Upper lobe of left lung (tissue), 6 donors: ENCODE results near the gene APC2. TPM values are rescaled to one million over a fixed set of nuclear protein-coding genes. Genes with fewer than 3 reads are reported as not detected.

Experiments
- ATAC-seq, 2 donors: fragments of 200-7000 bp; cut with Tn5 transposase; one replicate each; pipeline ENCODE4 v1.9.1; 2022; ENCODE audit warnings: mild to moderate bottlenecking in 2 of 2, moderate library complexity in 2 of 2; ENCODE audit not compliant: low FRiP score in 2 of 2
- DNase-seq, 2 donors: peaks; one replicate each; pipeline ENCODE4 v3.0.0-alpha.2; 2019 to 2020
- H3K27ac ChIP-seq, 4 donors: fragments of 200-600 bp; sonication (generic); one replicate each; pipeline ENCODE4 v1.5.1; 2016 to 2019
- H3K27me3 ChIP-seq, 4 donors: fragments of 200-600 bp; sonication (generic); one replicate each; pipeline ENCODE4 v1.5.1; 2017 to 2019
- H3K36me3 ChIP-seq, 4 donors: fragments of 200-600 bp; sonication (generic); one replicate each; pipeline ENCODE4 v1.5.1; 2016 to 2019
- H3K4me1 ChIP-seq, 4 donors: fragments of 200-600 bp; sonication (generic); one replicate each; pipeline ENCODE4 v1.5.1; 2018 to 2019
- H3K4me3 ChIP-seq, 4 donors: fragments of 200-600 bp; sonication (generic); one replicate each; pipeline ENCODE4 v1.5.1; 2017 to 2019; ENCODE audit warnings: mild to moderate bottlenecking in 2 of 4, moderate library complexity in 1 of 4
- H3K9me3 ChIP-seq, 4 donors: fragments of 200-600 bp; sonication (generic); one replicate each; pipeline ENCODE4 v1.5.1; 2018 to 2019
- EP300 ChIP-seq, 4 donors: sonication (generic); formaldehyde crosslinking; IDR thresholded peaks; one replicate each; pipeline ENCODE4 v1.5.1; 2017; ENCODE audit warnings: antibody characterized with exemption in 4 of 4, control low read depth in 2 of 4
- POLR2A ChIP-seq, 4 donors: fragments of 450-650 bp; IDR thresholded peaks; one replicate each; pipeline ENCODE4 v1.5.1; 2016 to 2017; ENCODE audit warnings: antibody characterized with exemption in 4 of 4, mild to moderate bottlenecking in 2 of 4
- POLR2AphosphoS5 ChIP-seq, 2 donors: sonication (generic); formaldehyde crosslinking; IDR thresholded peaks; one replicate each; pipeline ENCODE4 v1.5.1; 2017; ENCODE audit warnings: antibody characterized with exemption in 2 of 2
- WGBS, 2 donors: methylation state at CpG; one replicate each; pipeline ENCODE4 v1.1.5; 2017 to 2018; 5-methylcytosine and 5-hydroxymethylcytosine counted together
- total RNA-seq, 6 donors: library from RNA; depleted of rRNA in 4 of 6; stranded (reverse); fragments of >200 nt in 4 of 6; gene quantifications; one replicate each; pipeline versions ENCODE4 v1.1.0 to v1.2.1, GENCODE V29; 2016 to 2021
- TF ChIP-seq, protein P1 (sequence below), 6 experiments: fragments of 450-650 bp in 4 of 6; fragments of 200-600 bp in 2 of 6; sonication (generic) in 2 of 6; IDR thresholded peaks; one replicate each; pipeline ENCODE4 v1.5.1; 2016 to 2019; ENCODE audit warnings: antibody characterized with exemption in 6 of 6
- donor health status: DM: no; HTN: no; CAD: no; lungs with moderate emphysema.
- donor health status: DM: no; HTN: yes; CAD: no; lungs with severe emphysema.

APC2 gene
- total RNA-seq, 6 donors from 2014 or later: 0.06 to 1.0 (median 0.11) TPM; not detected in 1

DNA sequence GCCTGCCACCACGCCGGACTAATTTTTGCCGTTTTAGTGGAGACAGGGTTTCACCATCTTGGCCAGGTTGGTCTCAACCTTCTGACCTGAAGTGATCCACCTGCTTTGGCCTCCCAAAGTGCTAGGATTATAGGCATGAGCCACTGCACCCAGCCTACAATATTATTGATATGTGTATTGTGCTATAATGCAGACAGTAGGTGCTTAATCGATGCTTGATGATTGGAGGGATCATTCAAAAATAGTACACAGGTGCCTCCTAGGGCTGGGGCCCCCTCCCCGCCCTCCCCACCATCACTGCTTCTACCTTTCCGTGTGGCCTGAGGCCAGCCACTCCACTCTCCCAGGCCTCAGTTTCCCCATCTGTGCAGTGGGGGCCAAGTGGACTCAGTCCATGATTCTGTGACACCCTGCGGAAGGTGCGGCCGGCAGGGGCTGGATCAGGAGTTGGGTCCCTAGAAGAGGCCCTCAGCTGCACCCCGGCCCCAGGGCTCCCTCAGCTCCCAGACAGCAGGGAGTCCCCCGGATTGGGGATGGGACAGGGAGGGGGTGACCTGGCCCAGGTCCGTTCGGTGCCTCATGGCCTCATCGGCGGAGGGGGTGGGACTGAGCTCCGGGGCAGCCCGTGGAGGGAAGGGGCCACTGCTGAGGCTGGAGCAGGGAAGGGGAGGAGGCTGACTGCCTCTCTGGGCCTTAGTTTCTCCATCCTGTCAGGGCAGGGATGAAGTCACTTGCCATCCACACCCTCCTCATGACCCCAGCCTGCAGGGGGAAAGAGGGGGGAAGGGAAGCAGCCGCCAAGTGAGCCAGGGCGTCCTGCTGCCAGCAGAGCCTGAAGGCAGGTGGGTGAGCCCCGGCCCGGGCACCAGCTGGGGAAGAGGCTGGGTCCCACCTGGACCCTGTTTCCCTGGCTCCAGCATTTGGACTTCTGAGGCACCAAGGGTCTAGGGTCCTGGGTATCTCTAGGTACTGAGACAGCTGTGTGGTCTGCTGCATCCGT, 61.7 kb downstream of the APC2 start:
- H3K9me3 ChIP-seq: peaks cover 0 to 4% (median 0%) of the 10 kb centered on the region in 4 donors
- no peak overlapping the region for H3K4me3 ChIP-seq
- ATAC-seq (no peak), DNase-seq (no peak)
- H3K4me1 ChIP-seq: peaks cover 16 to 32% (median 24%) of the 10 kb centered on the region in 4 donors
- WGBS, 2 donors: 57 to 93% methylated on average over 5 to 16 of the region's 22 CpGs
- TF ChIP-seq POLR2AphosphoS5 (IDR thresholded peaks at IDR 0.05) (no peak), POLR2A (IDR thresholded peaks at IDR 0.05) (no peak), EP300 (IDR thresholded peaks at IDR 0.05) (no peak)
- TF ChIP-seq, protein P1, sequence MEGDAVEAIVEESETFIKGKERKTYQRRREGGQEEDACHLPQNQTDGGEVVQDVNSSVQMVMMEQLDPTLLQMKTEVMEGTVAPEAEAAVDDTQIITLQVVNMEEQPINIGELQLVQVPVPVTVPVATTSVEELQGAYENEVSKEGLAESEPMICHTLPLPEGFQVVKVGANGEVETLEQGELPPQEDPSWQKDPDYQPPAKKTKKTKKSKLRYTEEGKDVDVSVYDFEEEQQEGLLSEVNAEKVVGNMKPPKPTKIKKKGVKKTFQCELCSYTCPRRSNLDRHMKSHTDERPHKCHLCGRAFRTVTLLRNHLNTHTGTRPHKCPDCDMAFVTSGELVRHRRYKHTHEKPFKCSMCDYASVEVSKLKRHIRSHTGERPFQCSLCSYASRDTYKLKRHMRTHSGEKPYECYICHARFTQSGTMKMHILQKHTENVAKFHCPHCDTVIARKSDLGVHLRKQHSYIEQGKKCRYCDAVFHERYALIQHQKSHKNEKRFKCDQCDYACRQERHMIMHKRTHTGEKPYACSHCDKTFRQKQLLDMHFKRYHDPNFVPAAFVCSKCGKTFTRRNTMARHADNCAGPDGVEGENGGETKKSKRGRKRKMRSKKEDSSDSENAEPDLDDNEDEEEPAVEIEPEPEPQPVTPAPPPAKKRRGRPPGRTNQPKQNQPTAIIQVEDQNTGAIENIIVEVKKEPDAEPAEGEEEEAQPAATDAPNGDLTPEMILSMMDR (IDR thresholded peaks at IDR 0.05): no peak
- H3K27me3 ChIP-seq: peaks cover 0 to 27% (median 12%) of the 10 kb centered on the region in 4 donors
- H3K36me3 ChIP-seq: no peaks in the 10 kb centered on the region
- no peak overlapping the region for H3K27ac ChIP-seq

DNA sequence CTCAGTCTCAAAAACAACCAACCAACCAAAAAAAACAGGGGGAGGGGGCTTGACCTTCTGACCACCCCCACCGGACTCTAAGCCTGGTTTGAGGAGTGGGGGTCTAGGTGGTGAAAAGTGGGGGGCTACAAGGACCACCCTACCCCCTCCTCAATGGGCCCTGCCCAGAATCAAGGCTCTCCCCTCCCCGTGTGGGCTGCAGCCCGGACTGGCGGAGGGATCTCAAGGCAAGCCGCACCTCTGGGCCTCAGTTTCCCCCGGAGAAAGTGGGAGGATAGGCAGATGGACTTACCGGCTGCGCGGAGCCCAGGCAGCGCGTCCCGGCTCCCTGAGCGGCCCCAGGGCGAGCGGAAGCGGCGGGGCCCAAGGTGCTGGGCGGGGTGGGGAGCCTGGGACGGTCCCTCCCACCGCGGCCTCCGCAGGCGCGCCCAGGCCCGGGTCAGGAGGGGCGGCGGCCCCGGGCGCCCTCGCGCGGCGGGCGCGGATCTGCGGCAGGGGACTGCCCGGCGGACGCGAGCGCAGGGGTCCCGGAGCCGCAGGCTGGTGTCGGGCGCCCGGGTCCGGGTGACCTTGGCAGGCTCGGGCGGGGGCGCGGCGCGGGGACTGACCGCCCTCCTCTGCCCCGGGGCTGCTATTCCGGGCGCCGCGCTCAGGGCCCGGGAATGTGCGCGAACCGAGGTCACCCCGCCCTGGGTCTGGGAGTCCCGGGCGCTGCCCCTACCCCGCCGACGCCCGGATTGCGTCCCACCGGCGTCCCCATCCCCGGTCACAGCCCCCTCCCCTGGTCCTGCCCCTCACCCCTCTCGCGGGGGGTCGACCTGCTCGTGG, 63.0 kb downstream of the APC2 start, which contains the start of gene ADAMTSL5:
Gene ADAMTSL5 (minus strand): TSS at position 349 of the 828 bp plus-strand sequence. CDS start 2,076 bp downstream, outside the sequence.
- peak in 1 of 2 donors; percentile 75 for ATAC-seq
- H3K4me3 ChIP-seq: peak within 1 kb of the TSS; percentile 12 to 51 (median 48)

DNA sequence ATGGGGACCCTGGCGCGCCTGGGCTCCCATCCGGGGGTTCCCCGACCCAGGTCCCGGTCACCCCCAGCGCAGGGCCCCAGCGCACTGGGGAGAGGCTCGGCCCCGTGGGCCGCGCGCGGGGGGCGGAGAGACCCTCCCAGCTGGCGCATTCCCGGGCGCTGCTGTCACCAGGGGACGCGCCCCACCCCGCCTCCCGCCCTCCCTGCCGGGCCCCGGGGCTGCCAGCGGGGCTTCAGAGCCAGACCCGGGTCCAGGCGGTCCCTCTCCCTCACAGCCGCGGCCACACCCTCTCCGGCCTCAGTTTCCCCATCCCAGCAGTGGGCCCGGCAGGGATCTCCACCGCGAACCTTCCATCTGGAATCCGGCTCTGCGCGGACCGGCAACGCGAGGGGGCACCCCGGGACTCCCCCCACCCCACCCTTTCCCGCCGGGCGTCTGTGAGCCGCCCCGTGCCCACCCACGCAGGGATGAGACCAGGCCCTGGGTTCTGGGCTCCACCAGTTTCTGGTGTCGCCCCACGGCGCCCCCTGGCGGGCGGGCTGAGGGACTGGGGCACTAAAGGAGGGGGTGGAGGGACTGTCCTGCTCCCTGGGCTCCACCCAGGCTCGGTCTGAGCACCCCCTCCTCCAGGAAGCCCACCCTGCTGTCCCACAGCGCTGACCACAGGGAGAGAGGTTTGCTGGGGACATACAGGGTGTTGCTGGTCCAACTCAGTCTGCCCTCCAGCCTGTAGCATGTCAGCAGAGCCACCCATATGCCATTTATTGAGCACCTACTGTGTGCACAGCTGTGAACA, 63.8 kb downstream of the APC2 start:
- TF ChIP-seq POLR2A (IDR thresholded peaks at IDR 0.05): no peak
- TF ChIP-seq, protein P1 (IDR thresholded peaks at IDR 0.05): peak in 5 of 6 experiments; percentile 42 to 71 (median 61)
- Histone ChIP-seq H3K9me3 (no peaks in the 10 kb centered on the region), H3K4me3 (peak overlapping the region; percentile 12 to 51 (median 48)), H3K27ac (peak overlapping the region in 1 of 4 donors; percentile 28), H3K4me1 (peaks cover 9 to 18% (median 14%) of the 10 kb centered on the region in 4 donors), H3K27me3 (peaks cover 0 to 27% (median 12%) of the 10 kb centered on the region in 4 donors), H3K36me3 (no peaks in the 10 kb centered on the region)
- WGBS, 2 donors: 7% methylated on average over 2 of the region's 52 CpGs; no CpG with 5 or more reads in 1 of the 2 donors
- DNase-seq: peak; percentile 39 to 94
- ATAC-seq: peak in 1 of 2 donors; percentile 73

More for the DNA sequence above, 63.0 kb downstream of the APC2 start, which contains the start of gene ADAMTSL5:
- Histone ChIP-seq H3K36me3 (no peaks in the 10 kb centered on the region), H3K4me1 (peaks cover 11 to 25% (median 20%) of the 10 kb centered on the region in 4 donors), H3K27ac (peak within 1 kb of the TSS in 1 of 4 donors; percentile 28), H3K9me3 (peaks cover 0 to 4% (median 0%) of the 10 kb centered on the region in 4 donors), H3K27me3 (peaks cover 0 to 27% (median 12%) of the 10 kb centered on the region in 4 donors)
- 11 to 22% methylated on average over 4 to 19 of the region's 78 CpGs for WGBS, 2 donors
- DNase-seq: peak; percentile 44 to 90
- TF ChIP-seq, protein P1 (IDR thresholded peaks at IDR 0.05): peak in 4 of 6 experiments; percentile 22 to 54 (median 32)
- TF ChIP-seq POLR2A (IDR thresholded peaks at IDR 0.05): no peak

DNA sequence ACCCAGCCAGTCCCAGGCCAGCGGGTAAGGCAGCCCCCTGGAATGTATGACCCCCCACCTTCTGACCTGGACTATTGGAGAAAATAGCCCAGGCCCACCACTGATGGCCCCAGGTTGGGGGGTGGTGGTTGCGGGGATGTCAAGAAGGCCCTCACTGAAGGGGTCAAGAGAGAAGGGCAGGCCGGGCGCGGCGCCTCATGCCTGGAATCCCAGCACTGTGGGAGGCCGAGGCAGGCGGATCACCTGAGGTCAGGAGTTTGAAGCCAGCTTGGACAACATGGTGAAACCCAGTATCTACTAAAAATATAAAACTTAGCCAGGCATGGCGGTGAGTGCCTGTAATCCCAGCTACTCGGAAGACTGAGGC, 64.4 kb downstream of the APC2 start:
- Histone ChIP-seq H3K4me1 (peaks cover 9 to 18% (median 14%) of the 10 kb centered on the region in 4 donors), H3K36me3 (no peaks in the 10 kb centered on the region), H3K27me3 (peaks cover 0 to 27% (median 12%) of the 10 kb centered on the region in 4 donors), H3K9me3 (no peaks in the 10 kb centered on the region), H3K4me3 (no peak overlapping the region), H3K27ac (no peak overlapping the region)
- ATAC-seq (no peak), DNase-seq (no peak)
- no peak for TF ChIP-seq EP300 (IDR thresholded peaks at IDR 0.05)
- TF ChIP-seq POLR2AphosphoS5 (IDR thresholded peaks at IDR 0.05): no peak
- TF ChIP-seq, protein P1 (IDR thresholded peaks at IDR 0.05): no peak
- no peak for TF ChIP-seq POLR2A (IDR thresholded peaks at IDR 0.05)
- WGBS, 2 donors: 47 to 66% methylated on average over 8 to 10 of the region's 10 CpGs
